ENCODE data around the gene HMCN1. TPM values are rescaled to one million over a fixed set of nuclear protein-coding genes. Genes with fewer than 3 reads are reported as not detected.

HMCN1 gene
- polyA plus RNA-seq, 2 donors = 0.83 to 1.9 TPM

DNA sequence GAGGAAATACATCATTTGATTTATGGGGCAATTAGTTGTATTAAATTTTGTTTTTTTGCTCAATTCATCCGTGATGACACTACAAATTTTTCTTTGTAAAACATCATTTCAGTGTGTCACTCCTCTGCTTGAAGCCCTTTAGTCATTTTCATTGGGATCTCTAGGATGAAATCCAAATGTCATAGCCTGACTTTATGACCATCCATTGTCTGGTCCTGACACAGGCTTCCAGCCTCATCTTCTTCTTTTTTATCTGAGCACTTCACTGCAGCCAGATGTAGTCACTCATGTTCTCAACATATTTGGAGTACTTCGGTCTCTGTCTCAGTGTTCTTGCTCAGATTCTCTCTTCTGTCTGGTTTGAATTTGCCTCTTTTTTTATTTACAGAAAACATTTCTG lies 173.1 kb downstream of the HMCN1 start:
- no peaks in the 10 kb centered on the region for H3K36me3 ChIP-seq (ENCODE audit: control insufficient read depth in 2 of 2, insufficient read depth in 2 of 2, low read length in 1 of 2)
- H3K27ac ChIP-seq (ENCODE audit: low read depth in 2 of 2, low read length in 1 of 2) = no peak overlapping the region
- WGBS, 2 donors = 77 to 81% methylated on average over 2 of the region's 2 CpGs
- H3K9me3 ChIP-seq (ENCODE audit: control insufficient read depth in 2 of 2, insufficient read depth in 1 of 2, low read depth in 1 of 2, low read length in 1 of 2) = no peaks in the 10 kb centered on the region
- no peak overlapping the region for H3K4me3 ChIP-seq (ENCODE audit: low read depth in 1 of 2, low read length in 2 of 2)
- H3K4me1 ChIP-seq (ENCODE audit: control insufficient read depth in 2 of 2, insufficient read depth in 2 of 2, low read length in 1 of 2) = no peaks in the 10 kb centered on the region
- H3K27me3 ChIP-seq (ENCODE audit: control insufficient read depth in 1 of 2, insufficient read depth in 2 of 2, low read length in 2 of 2) = no peaks in the 10 kb centered on the region

DNA sequence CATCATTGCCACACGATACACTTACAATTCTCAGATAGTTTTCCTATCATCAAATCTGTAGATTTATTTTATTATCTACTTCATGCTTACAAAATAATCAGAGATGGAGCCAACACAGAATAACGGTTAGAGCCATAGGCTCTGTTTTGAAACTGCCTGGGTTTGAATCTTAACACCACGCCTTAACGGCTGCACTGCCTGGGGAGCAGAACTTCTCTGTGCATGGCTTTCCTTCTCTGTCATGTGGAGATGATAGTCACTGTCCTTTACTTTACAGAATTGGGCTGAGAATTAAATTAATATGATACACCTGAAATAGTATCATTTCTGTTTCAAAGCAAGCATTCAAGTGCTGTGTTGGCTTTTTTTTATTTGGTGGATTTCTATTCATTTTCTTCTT lies 177.8 kb downstream of the HMCN1 start:
- Histone ChIP-seq H3K4me1 (ENCODE audit: control insufficient read depth in 2 of 2, insufficient read depth in 2 of 2, low read length in 1 of 2) (no peaks in the 10 kb centered on the region), H3K9me3 (ENCODE audit: control insufficient read depth in 2 of 2, insufficient read depth in 1 of 2, low read depth in 1 of 2, low read length in 1 of 2) (no peaks in the 10 kb centered on the region), H3K27ac (ENCODE audit: low read depth in 2 of 2, low read length in 1 of 2) (no peak overlapping the region), H3K36me3 (ENCODE audit: control insufficient read depth in 2 of 2, insufficient read depth in 2 of 2, low read length in 1 of 2) (no peaks in the 10 kb centered on the region), H3K4me3 (ENCODE audit: low read depth in 1 of 2, low read length in 2 of 2) (no peak overlapping the region), H3K27me3 (ENCODE audit: control insufficient read depth in 1 of 2, insufficient read depth in 2 of 2, low read length in 2 of 2) (no peaks in the 10 kb centered on the region)
- WGBS, 2 donors = 88 to 90% methylated on average over 4 of the region's 4 CpGs

- 53 to 71% methylated on average over 2 of the region's 2 CpGs for WGBS, 2 donors
- H3K27me3 ChIP-seq (ENCODE audit: control insufficient read depth in 1 of 2, insufficient read depth in 2 of 2, low read length in 2 of 2) = no peaks in the 10 kb centered on the region
- H3K27ac ChIP-seq (ENCODE audit: low read depth in 2 of 2, low read length in 1 of 2) = no peak overlapping the region
- no peaks in the 10 kb centered on the region for H3K4me1 ChIP-seq (ENCODE audit: control insufficient read depth in 2 of 2, insufficient read depth in 2 of 2, low read length in 1 of 2)
- H3K9me3 ChIP-seq (ENCODE audit: control insufficient read depth in 2 of 2, insufficient read depth in 1 of 2, low read depth in 1 of 2, low read length in 1 of 2) = no peaks in the 10 kb centered on the region
- H3K4me3 ChIP-seq (ENCODE audit: low read depth in 1 of 2, low read length in 2 of 2) = no peak overlapping the region
- H3K36me3 ChIP-seq (ENCODE audit: control insufficient read depth in 2 of 2, insufficient read depth in 2 of 2, low read length in 1 of 2) = no peaks in the 10 kb centered on the region
Measured at GRCh38 chr1:185912504-185912903, 178.3 kb downstream of the HMCN1 start.

- Histone ChIP-seq H3K36me3 (ENCODE audit: control insufficient read depth in 2 of 2, insufficient read depth in 2 of 2, low read length in 1 of 2) (no peaks in the 10 kb centered on the region), H3K4me1 (ENCODE audit: control insufficient read depth in 2 of 2, insufficient read depth in 2 of 2, low read length in 1 of 2) (no peaks in the 10 kb centered on the region), H3K9me3 (ENCODE audit: control insufficient read depth in 2 of 2, insufficient read depth in 1 of 2, low read depth in 1 of 2, low read length in 1 of 2) (no peaks in the 10 kb centered on the region), H3K27me3 (ENCODE audit: control insufficient read depth in 1 of 2, insufficient read depth in 2 of 2, low read length in 2 of 2) (no peaks in the 10 kb centered on the region), H3K27ac (ENCODE audit: low read depth in 2 of 2, low read length in 1 of 2) (no peak overlapping the region), H3K4me3 (ENCODE audit: low read depth in 1 of 2, low read length in 2 of 2) (no peak overlapping the region)
- 92 to 96% methylated on average over 1 of the region's 1 CpG for WGBS, 2 donors
Measured at GRCh38 chr1:185914089-185914488, 179.9 kb downstream of the HMCN1 start.

GRCh38 chr1:185916861-185917260 lies 182.7 kb downstream of the HMCN1 start:
- no peak overlapping the region for H3K27ac ChIP-seq (ENCODE audit: low read depth in 2 of 2, low read length in 1 of 2)
- H3K27me3 ChIP-seq (ENCODE audit: control insufficient read depth in 1 of 2, insufficient read depth in 2 of 2, low read length in 2 of 2) = no peaks in the 10 kb centered on the region
- H3K4me1 ChIP-seq (ENCODE audit: control insufficient read depth in 2 of 2, insufficient read depth in 2 of 2, low read length in 1 of 2) = no peaks in the 10 kb centered on the region
- no peaks in the 10 kb centered on the region for H3K9me3 ChIP-seq (ENCODE audit: control insufficient read depth in 2 of 2, insufficient read depth in 1 of 2, low read depth in 1 of 2, low read length in 1 of 2)
- no peaks in the 10 kb centered on the region for H3K36me3 ChIP-seq (ENCODE audit: control insufficient read depth in 2 of 2, insufficient read depth in 2 of 2, low read length in 1 of 2)
- H3K4me3 ChIP-seq (ENCODE audit: low read depth in 1 of 2, low read length in 2 of 2) = no peak overlapping the region

DNA sequence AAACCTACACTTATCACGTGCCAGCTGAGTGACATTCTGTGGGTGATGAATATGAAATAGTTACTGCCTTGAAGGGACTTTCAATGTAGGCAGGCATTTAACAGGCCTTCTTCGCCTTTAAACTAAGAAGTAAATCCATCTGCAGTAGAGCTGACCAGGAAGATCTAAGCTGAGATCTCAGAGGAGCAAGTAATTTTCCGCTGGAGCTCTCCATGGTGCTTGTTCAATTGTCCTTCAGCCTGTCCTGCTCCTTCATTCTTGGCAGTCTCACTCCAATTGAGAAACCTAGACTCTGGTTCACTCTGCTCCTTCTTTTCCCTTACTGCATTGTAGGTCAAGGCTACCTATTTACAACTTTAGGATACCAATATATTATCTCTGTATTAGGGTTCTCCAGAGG lies 183.5 kb downstream of the HMCN1 start:
- 81 to 91% methylated on average over 3 of the region's 3 CpGs for WGBS, 2 donors
- Histone ChIP-seq H3K4me1 (ENCODE audit: control insufficient read depth in 2 of 2, insufficient read depth in 2 of 2, low read length in 1 of 2) (no peaks in the 10 kb centered on the region), H3K27ac (ENCODE audit: low read depth in 2 of 2, low read length in 1 of 2) (no peak overlapping the region), H3K36me3 (ENCODE audit: control insufficient read depth in 2 of 2, insufficient read depth in 2 of 2, low read length in 1 of 2) (no peaks in the 10 kb centered on the region), H3K4me3 (ENCODE audit: low read depth in 1 of 2, low read length in 2 of 2) (no peak overlapping the region), H3K27me3 (ENCODE audit: control insufficient read depth in 1 of 2, insufficient read depth in 2 of 2, low read length in 2 of 2) (no peaks in the 10 kb centered on the region), H3K9me3 (ENCODE audit: control insufficient read depth in 2 of 2, insufficient read depth in 1 of 2, low read depth in 1 of 2, low read length in 1 of 2) (no peaks in the 10 kb centered on the region)

- Histone ChIP-seq H3K9me3 (ENCODE audit: control insufficient read depth in 2 of 2, insufficient read depth in 1 of 2, low read depth in 1 of 2, low read length in 1 of 2) (no peaks in the 10 kb centered on the region), H3K4me1 (ENCODE audit: control insufficient read depth in 2 of 2, insufficient read depth in 2 of 2, low read length in 1 of 2) (no peaks in the 10 kb centered on the region), H3K27ac (ENCODE audit: low read depth in 2 of 2, low read length in 1 of 2) (no peak overlapping the region), H3K27me3 (ENCODE audit: control insufficient read depth in 1 of 2, insufficient read depth in 2 of 2, low read length in 2 of 2) (no peaks in the 10 kb centered on the region), H3K4me3 (ENCODE audit: low read depth in 1 of 2, low read length in 2 of 2) (no peak overlapping the region), H3K36me3 (ENCODE audit: control insufficient read depth in 2 of 2, insufficient read depth in 2 of 2, low read length in 1 of 2) (no peaks in the 10 kb centered on the region)
- 37 to 39% methylated on average over 3 of the region's 3 CpGs for WGBS, 2 donors
Measured at GRCh38 chr1:185920602-185921001, 186.4 kb downstream of the HMCN1 start.

- 85 to 90% methylated on average over 1 of the region's 1 CpG for WGBS, 2 donors
- H3K36me3 ChIP-seq (ENCODE audit: control insufficient read depth in 2 of 2, insufficient read depth in 2 of 2, low read length in 1 of 2) = no peaks in the 10 kb centered on the region
- no peak overlapping the region for H3K4me3 ChIP-seq (ENCODE audit: low read depth in 1 of 2, low read length in 2 of 2)
- H3K27ac ChIP-seq (ENCODE audit: low read depth in 2 of 2, low read length in 1 of 2) = no peak overlapping the region
- H3K9me3 ChIP-seq (ENCODE audit: control insufficient read depth in 2 of 2, insufficient read depth in 1 of 2, low read depth in 1 of 2, low read length in 1 of 2) = no peaks in the 10 kb centered on the region
- no peaks in the 10 kb centered on the region for H3K27me3 ChIP-seq (ENCODE audit: control insufficient read depth in 1 of 2, insufficient read depth in 2 of 2, low read length in 2 of 2)
- H3K4me1 ChIP-seq (ENCODE audit: control insufficient read depth in 2 of 2, insufficient read depth in 2 of 2, low read length in 1 of 2) = no peaks in the 10 kb centered on the region
Measured at GRCh38 chr1:185921636-185922035, 187.4 kb downstream of the HMCN1 start.

DNA sequence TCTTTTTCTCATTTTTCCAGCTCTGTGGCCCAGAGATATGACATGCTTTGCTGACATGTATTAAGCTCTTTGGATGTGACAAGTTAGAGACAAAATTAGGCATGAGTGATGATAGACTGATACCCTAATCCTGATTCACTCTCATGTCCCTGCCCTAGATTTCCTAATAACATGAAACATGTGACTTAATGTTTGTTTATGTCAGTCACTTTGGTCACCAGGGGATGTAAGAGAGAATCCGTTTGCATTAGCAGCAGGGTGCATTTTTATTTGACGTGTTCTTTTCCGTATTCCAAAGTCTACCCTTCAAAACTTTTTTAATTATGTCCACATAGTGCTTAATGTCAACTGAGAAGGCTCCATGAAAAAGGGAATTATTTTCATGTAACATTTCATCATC lies 192.4 kb downstream of the HMCN1 start:
- 50 to 54% methylated on average over 3 of the region's 3 CpGs for WGBS, 2 donors
- H3K4me1 ChIP-seq (ENCODE audit: control insufficient read depth in 2 of 2, insufficient read depth in 2 of 2, low read length in 1 of 2) = no peaks in the 10 kb centered on the region
- H3K4me3 ChIP-seq (ENCODE audit: low read depth in 1 of 2, low read length in 2 of 2) = no peak overlapping the region
- H3K27ac ChIP-seq (ENCODE audit: low read depth in 2 of 2, low read length in 1 of 2) = no peak overlapping the region
- no peaks in the 10 kb centered on the region for H3K27me3 ChIP-seq (ENCODE audit: control insufficient read depth in 1 of 2, insufficient read depth in 2 of 2, low read length in 2 of 2)
- no peaks in the 10 kb centered on the region for H3K36me3 ChIP-seq (ENCODE audit: control insufficient read depth in 2 of 2, insufficient read depth in 2 of 2, low read length in 1 of 2)
- no peaks in the 10 kb centered on the region for H3K9me3 ChIP-seq (ENCODE audit: control insufficient read depth in 2 of 2, insufficient read depth in 1 of 2, low read depth in 1 of 2, low read length in 1 of 2)

- no peaks in the 10 kb centered on the region for H3K36me3 ChIP-seq (ENCODE audit: control insufficient read depth in 2 of 2, insufficient read depth in 2 of 2, low read length in 1 of 2)
- no peaks in the 10 kb centered on the region for H3K4me1 ChIP-seq (ENCODE audit: control insufficient read depth in 2 of 2, insufficient read depth in 2 of 2, low read length in 1 of 2)
- H3K27me3 ChIP-seq (ENCODE audit: control insufficient read depth in 1 of 2, insufficient read depth in 2 of 2, low read length in 2 of 2) = no peaks in the 10 kb centered on the region
- no peaks in the 10 kb centered on the region for H3K9me3 ChIP-seq (ENCODE audit: control insufficient read depth in 2 of 2, insufficient read depth in 1 of 2, low read depth in 1 of 2, low read length in 1 of 2)
- no peak overlapping the region for H3K4me3 ChIP-seq (ENCODE audit: low read depth in 1 of 2, low read length in 2 of 2)
- H3K27ac ChIP-seq (ENCODE audit: low read depth in 2 of 2, low read length in 1 of 2) = no peak overlapping the region
- 55 to 68% methylated on average over 1 of the region's 1 CpG for WGBS, 2 donors
Measured at GRCh38 chr1:185929776-185930175, 195.6 kb downstream of the HMCN1 start.
